ENCODE measurements around the gene TPPP2. TPM values are rescaled to one million over a fixed set of nuclear protein-coding genes. Genes with fewer than 3 reads are reported as not detected.

Gene TPPP2
- total RNA-seq, 1 donor from 2014 or later, result not detected

DNA sequence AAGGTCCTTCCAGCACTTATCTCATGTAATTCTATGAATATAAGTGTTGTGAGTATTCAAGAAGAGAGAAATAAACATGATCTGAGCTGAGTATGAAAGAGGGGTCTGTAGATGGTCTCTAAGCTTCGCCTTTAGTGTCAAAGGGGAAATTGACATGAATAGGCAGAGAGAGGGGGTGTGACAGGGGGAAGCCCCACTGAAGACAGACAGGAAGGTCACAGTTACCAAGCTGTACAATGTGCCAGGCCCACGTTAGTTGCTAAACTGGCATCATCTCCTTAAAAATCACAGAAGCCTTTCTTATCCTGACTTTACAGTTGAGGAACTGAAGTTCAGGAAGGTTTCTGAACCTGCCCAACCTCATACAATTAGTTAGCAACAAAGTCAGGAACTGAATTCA is 47.7 kb downstream of the TPPP2 start:
- Mint-ChIP-seq H3K36me3 (ENCODE audit: low read depth) (no peaks in the 10 kb centered on the region), H3K27me3 (peaks cover 22% of the 10 kb centered on the region), H3K27ac (no peak overlapping the region), H3K4me3 (no peak overlapping the region), H3K4me1 (no peaks in the 10 kb centered on the region), H3K9me3 (no peaks in the 10 kb centered on the region)
- intact Hi-C loops (cut with micrococcal nuclease), result no loop called here
- DNase-seq, result no peak

DNA sequence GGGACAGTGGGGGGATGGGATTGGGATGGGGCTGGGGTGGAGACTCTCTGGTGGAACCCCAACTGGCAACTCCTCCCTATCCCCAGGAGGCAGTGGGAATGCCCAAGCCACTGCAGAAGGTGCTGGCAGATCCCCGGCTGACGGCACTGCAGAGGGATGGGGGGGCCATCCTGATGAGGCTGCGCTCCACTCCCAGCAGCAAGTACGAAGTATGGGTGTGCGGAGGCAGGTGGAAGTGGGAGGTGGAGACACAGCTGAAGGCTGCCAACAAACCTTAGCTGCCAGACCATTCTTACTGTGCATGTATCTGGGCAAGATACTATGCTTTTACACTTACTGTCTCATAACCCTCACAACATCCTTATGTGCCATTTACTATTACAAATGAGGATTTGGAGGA is 48.3 kb downstream of the TPPP2 start:
- intact Hi-C loops (cut with micrococcal nuclease), result no loop called here
- Mint-ChIP-seq H3K36me3 (ENCODE audit: low read depth) (no peaks in the 10 kb centered on the region), H3K4me1 (no peaks in the 10 kb centered on the region), H3K4me3 (no peak overlapping the region), H3K27me3 (peaks cover 17% of the 10 kb centered on the region), H3K9me3 (no peaks in the 10 kb centered on the region), H3K27ac (no peak overlapping the region)
- DNase-seq, result no peak

- H3K36me3 Mint-ChIP-seq (ENCODE audit: low read depth), result no peaks in the 10 kb centered on the region
- H3K9me3 Mint-ChIP-seq, result no peaks in the 10 kb centered on the region
- DNase-seq, result no peak
Observed at GRCh38 chr14:21078726-21079125, 48.7 kb downstream of the TPPP2 start.

GRCh38 chr14:21081521-21082142 is 51.6 kb downstream of the TPPP2 start:
- H3K27me3 Mint-ChIP-seq, result peaks cover 5% of the 10 kb centered on the region
- H3K27ac Mint-ChIP-seq, result no peak overlapping the region
- intact Hi-C loops (cut with micrococcal nuclease), result no loop called here
- H3K4me3 Mint-ChIP-seq, result no peak overlapping the region
- H3K4me1 Mint-ChIP-seq, result peaks cover 6% of the 10 kb centered on the region
- H3K9me3 Mint-ChIP-seq, result no peaks in the 10 kb centered on the region
- no peaks in the 10 kb centered on the region for H3K36me3 Mint-ChIP-seq (ENCODE audit: low read depth)
- DNase-seq, result no peak

More at GRCh38 chr14:21078726-21079125, 48.7 kb downstream of the TPPP2 start:
- H3K27me3 Mint-ChIP-seq, result peaks cover 12% of the 10 kb centered on the region
- H3K4me1 Mint-ChIP-seq, result no peaks in the 10 kb centered on the region
- no peak overlapping the region for H3K4me3 Mint-ChIP-seq
- no peak overlapping the region for H3K27ac Mint-ChIP-seq
- intact Hi-C loops (cut with micrococcal nuclease), result no loop called here

Other genes with a start within 250 kb of the TPPP2 start
- 0.50 and 0.51 TPM in 2 replicates for gene RNASE6, start 248.9 kb upstream of the TPPP2 start, total RNA-seq
- gene RNASE1, start 227.4 kb upstream of the TPPP2 start, total RNA-seq, result not detected in 2 replicates
- gene RNASE3, start 138.8 kb upstream of the TPPP2 start, total RNA-seq, result not detected in 2 replicates
- gene RNASE2, start 74.7 kb upstream of the TPPP2 start, total RNA-seq, result not detected in 2 replicates
- gene METTL17, start 40.2 kb upstream of the TPPP2 start, total RNA-seq, result 94.6 and 99.1 TPM in 2 replicates
- gene SLC39A2, start 30.9 kb upstream of the TPPP2 start, total RNA-seq, result 0.33 TPM in 1 of 2 replicates, not detected in the other
- 1.9 and 2.3 TPM in 2 replicates for gene NDRG2, start 5.2 kb upstream of the TPPP2 start, total RNA-seq
- gene RNASE13, start 4.6 kb downstream of the TPPP2 start, total RNA-seq, result not detected in 2 replicates
- not detected in 2 replicates for gene RNASE7, start 12.1 kb downstream of the TPPP2 start, total RNA-seq
- gene RNASE8, start 27.6 kb downstream of the TPPP2 start, total RNA-seq, result not detected in 2 replicates
- not detected in 2 replicates for gene ARHGEF40, start 40.1 kb downstream of the TPPP2 start, total RNA-seq
- gene ZNF219, start 68.4 kb downstream of the TPPP2 start, total RNA-seq, result 6.5 and 8.3 TPM in 2 replicates
- not detected in 2 replicates for gene TMEM253, start 70.8 kb downstream of the TPPP2 start, total RNA-seq
- not detected in 2 replicates for gene OR5AU1, start 125.8 kb downstream of the TPPP2 start, total RNA-seq
- 1,009 and 1,054 TPM in 2 replicates for gene HNRNPC, start 239.2 kb downstream of the TPPP2 start, total RNA-seq
- gene RPGRIP1, start 249.9 kb downstream of the TPPP2 start, total RNA-seq, result not detected in 2 replicates

Measured in activated CD4-positive, alpha-beta T cell treated with anti-CD3 and anti-CD28 coated beads, Interleukin-2, amount 10 ng/mL, durations not matched to agents 24 days and 14 days (primary cell).